Thymus (tissue), 11 donors: ENCODE results near the gene QPRT. TPM values are rescaled to one million over a fixed set of nuclear protein-coding genes. Genes with fewer than 3 reads are reported as not detected.
A peak's percentile ranks its signal among the peaks of the same experiment; 100 is the strongest.
"Not testable (repeated sequence)": the region's sequence is repeated elsewhere in the genome, so short reads cannot be mapped to it uniquely, and the experiment has no call there.

Experiments
- DNase-seq, 9 donors: peaks; one replicate each; pipeline ENCODE4 v3.0.0-alpha.2; 2013; ENCODE audit warnings: low spot score in 9 of 9, low read depth in 6 of 9, missing footprints in 1 of 9
- H3K27ac ChIP-seq, 2 donors: one replicate each; pipeline ENCODE4 v1.5.1; 2013; ENCODE audit warnings: control low read depth in 1 of 2, low read depth in 1 of 2, low read length in 1 of 2, mild to moderate bottlenecking in 1 of 2, moderate library complexity in 1 of 2
- H3K27me3 ChIP-seq, 2 donors: one replicate each; pipeline ENCODE4 v1.5.1; 2013; ENCODE audit warnings: low read length in 1 of 2; ENCODE audit not compliant: control insufficient read depth in 2 of 2, insufficient read depth in 1 of 2
- H3K36me3 ChIP-seq, 2 donors: one replicate each; pipeline ENCODE4 v1.5.1; 2013; ENCODE audit warnings: low read length in 1 of 2, mild to moderate bottlenecking in 1 of 2, moderate library complexity in 1 of 2; ENCODE audit not compliant: control insufficient read depth in 2 of 2, insufficient read depth in 2 of 2
- H3K4me1 ChIP-seq, 2 donors: one replicate each; pipeline ENCODE4 v1.5.1; 2013; ENCODE audit warnings: low read length in 2 of 2; ENCODE audit not compliant: control insufficient read depth in 2 of 2, insufficient read depth in 2 of 2
- H3K4me3 ChIP-seq, 2 donors: one replicate each; pipeline ENCODE4 v1.5.1; 2013; ENCODE audit warnings: low read length in 2 of 2, control low read depth in 1 of 2, mild to moderate bottlenecking in 1 of 2
- H3K9me3 ChIP-seq, 2 donors: one replicate each; pipeline ENCODE4 v1.5.1; 2013; ENCODE audit warnings: low read length in 1 of 2, mild to moderate bottlenecking in 1 of 2; ENCODE audit not compliant: control insufficient read depth in 2 of 2, insufficient read depth in 1 of 2
- WGBS: extraction: QIAGEN DNeasy Blood & Tissue Kit; methylation state at CpG from one replicate; pipeline ENCODE4 v1.1.7; 2013; 5-methylcytosine and 5-hydroxymethylcytosine counted together
- polyA plus RNA-seq: library from polyadenylated mRNA; stranded (reverse); fragments of 200-250 nt; gene quantifications from one replicate; pipeline ENCODE4 v1.2.3, GENCODE V29; 2013
- total RNA-seq: library from RNA; stranded (reverse); fragments of 120-200 nt; gene quantifications from one replicate; pipeline ENCODE4 v1.2.4, GENCODE V29; 2013
- donor health status: healthy.

The QPRT gene
- total and polyA plus RNA-seq, 2 donors: 8.6 to 16.9 TPM

- Histone ChIP-seq H3K4me3 (no peak overlapping the region), H3K27me3 (no peaks in the 10 kb centered on the region), H3K9me3 (peaks cover 0 to 13% of the 10 kb centered on the region in 2 donors), H3K36me3 (peaks cover 13 to 20% of the 10 kb centered on the region in 2 donors), H3K4me1 (peaks cover 22 to 63% of the 10 kb centered on the region in 2 donors), H3K27ac (peak overlapping the region in 1 of 2 donors; percentile 69)
- DNase-seq: no peak
- WGBS: 85% methylated on average over 5 of the region's 5 CpGs
These were observed 64.5 kb downstream of the QPRT start for GRCh38 chr16:29743475-29743826.

GRCh38 chr16:29743827-29744531 lies 65.0 kb downstream of the QPRT start:
- H3K27me3 ChIP-seq: no peaks in the 10 kb centered on the region
- H3K4me3 ChIP-seq: peak overlapping the region in 1 of 2 donors; percentile 84
- peaks cover 22 to 58% of the 10 kb centered on the region in 2 donors for H3K4me1 ChIP-seq
- 89% methylated on average over 21 of the region's 21 CpGs for WGBS
- H3K9me3 ChIP-seq: peaks cover 0 to 17% of the 10 kb centered on the region in 2 donors
- DNase-seq: no peak
- peak overlapping the region; percentile 73 to 75 for H3K27ac ChIP-seq
- peaks cover 13 to 20% of the 10 kb centered on the region in 2 donors for H3K36me3 ChIP-seq

GRCh38 chr16:29744541-29745101 lies 65.6 kb downstream of the QPRT start:
- 60% methylated on average over 20 of the region's 20 CpGs for WGBS
- peak in 1 of 9 donors; percentile 49 for DNase-seq
- peaks cover 0 to 17% of the 10 kb centered on the region in 2 donors for H3K9me3 ChIP-seq
- H3K27ac ChIP-seq: peak overlapping the region; percentile 75 to 93
- H3K4me3 ChIP-seq: peak overlapping the region; percentile 75 to 84
- peaks cover 13 to 20% of the 10 kb centered on the region in 2 donors for H3K36me3 ChIP-seq
- no peaks in the 10 kb centered on the region for H3K27me3 ChIP-seq
- peaks cover 22 to 57% of the 10 kb centered on the region in 2 donors for H3K4me1 ChIP-seq

GRCh38 chr16:29745121-29745852 lies 66.3 kb downstream of the QPRT start:
- H3K27ac ChIP-seq: peak overlapping the region; percentile 75 to 93
- peak in 6 of 9 donors; percentile 37 to 80 (median 50) for DNase-seq
- H3K4me3 ChIP-seq: peak overlapping the region; percentile 75 to 84
- peaks cover 13 to 20% of the 10 kb centered on the region in 2 donors for H3K36me3 ChIP-seq
- H3K4me1 ChIP-seq: peaks cover 22 to 57% of the 10 kb centered on the region in 2 donors
- no peaks in the 10 kb centered on the region for H3K27me3 ChIP-seq
- WGBS: 9% methylated on average over 16 of the region's 16 CpGs
- peaks cover 0 to 17% of the 10 kb centered on the region in 2 donors for H3K9me3 ChIP-seq

DNA sequence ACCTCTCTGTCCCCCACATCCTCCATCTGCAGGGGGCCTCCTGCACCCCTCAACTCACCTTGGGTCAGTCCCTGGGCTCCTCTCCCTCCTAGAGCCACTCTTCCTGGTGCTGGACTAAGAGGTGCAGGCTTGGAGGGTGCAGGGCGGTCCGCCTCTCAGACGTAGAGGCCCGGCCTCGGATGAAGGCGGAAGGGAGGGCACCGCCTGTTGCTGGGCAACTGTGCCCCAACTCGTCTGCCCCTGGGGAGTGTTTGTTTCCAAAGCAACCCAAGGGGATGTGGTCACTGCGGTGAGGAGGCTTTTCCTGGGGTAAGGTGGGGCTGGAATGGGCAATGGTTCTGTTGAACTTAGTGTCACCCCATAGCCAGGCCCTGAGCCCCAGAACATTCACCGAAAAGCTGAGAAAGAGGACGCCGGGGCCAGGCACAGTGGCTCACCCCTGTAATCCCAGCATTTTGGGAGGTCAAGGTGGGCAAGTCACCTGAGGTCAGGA lies 66.9 kb downstream of the QPRT start, which contains the start of gene C16orf54:
C16orf54 (minus strand) TSS at position 138 of the 493 bp plus-strand sequence. CDS start 1,039 bp downstream, outside the sequence.
- Histone ChIP-seq H3K4me3 (peak within 1 kb of the TSS; percentile 75 to 84), H3K27ac (peak within 1 kb of the TSS; percentile 75 to 93), H3K36me3 (peaks cover 13 to 20% of the 10 kb centered on the region in 2 donors), H3K9me3 (peaks cover 0 to 17% of the 10 kb centered on the region in 2 donors), H3K4me1 (peaks cover 22 to 53% of the 10 kb centered on the region in 2 donors), H3K27me3 (no peaks in the 10 kb centered on the region)
- DNase-seq: peak; percentile 54 to 92 (median 73)
- WGBS: 8% methylated on average over 12 of the region's 12 CpGs

DNA sequence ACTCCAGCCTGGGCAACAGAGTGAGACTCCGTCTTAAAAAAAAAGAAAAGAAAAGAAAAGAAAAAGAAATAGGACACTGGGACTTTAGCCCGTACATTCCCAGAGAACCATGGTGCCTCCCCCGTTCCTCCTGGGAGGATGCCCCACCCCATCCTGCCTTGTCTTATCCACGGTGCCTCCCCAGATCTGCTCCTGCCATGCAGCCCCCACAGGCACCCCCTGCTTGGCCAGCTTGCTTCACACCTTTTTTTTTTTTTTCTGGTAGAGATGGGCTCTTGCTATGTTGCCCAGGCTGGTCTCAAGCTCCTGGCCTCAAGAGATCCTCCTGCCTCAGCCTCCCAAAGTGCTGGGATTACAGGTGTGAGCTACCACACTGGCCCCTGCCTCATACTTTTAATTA lies 67.5 kb downstream of the QPRT start:
- Histone ChIP-seq H3K36me3 (peaks cover 13 to 20% of the 10 kb centered on the region in 2 donors), H3K4me1 (peaks cover 22 to 47% of the 10 kb centered on the region in 2 donors), H3K27ac (peak overlapping the region in 1 of 2 donors; percentile 93), H3K9me3 (peaks cover 0 to 17% of the 10 kb centered on the region in 2 donors)
- H3K27me3 ChIP-seq, H3K4me3 ChIP-seq, DNase-seq: not testable (repeated sequence)
- 53% methylated on average over 4 of the region's 4 CpGs for WGBS

Other genes with a start within 250 kb of the QPRT start
- gene BOLA2, start 224.8 kb upstream of the QPRT start, total RNA-seq: 10.6 TPM
- gene BOLA2, start 224.8 kb upstream of the QPRT start, polyA plus RNA-seq: 18.2 TPM
- gene SLX1B, start 224.6 kb upstream of the QPRT start, total RNA-seq: 19.6 TPM
- gene SLX1B, start 224.6 kb upstream of the QPRT start, polyA plus RNA-seq: 19.1 TPM
- 4.7 TPM for gene SULT1A4, start 219.3 kb upstream of the QPRT start, total RNA-seq
- 14.9 TPM for gene SULT1A4, start 219.3 kb upstream of the QPRT start, polyA plus RNA-seq
- gene NPIPB12, start 172.8 kb upstream of the QPRT start, total RNA-seq: 5.2 TPM
- 134 TPM for gene NPIPB12, start 172.8 kb upstream of the QPRT start, polyA plus RNA-seq
- gene SPN, start 15.9 kb upstream of the QPRT start, total RNA-seq: 48.7 TPM
- 49.3 TPM for gene SPN, start 15.9 kb upstream of the QPRT start, polyA plus RNA-seq
- gene C16orf54, start 66.8 kb downstream of the QPRT start, total RNA-seq: 16.7 TPM
- gene C16orf54, start 66.8 kb downstream of the QPRT start, polyA plus RNA-seq: 19.0 TPM
- 0.09 TPM for gene ZG16, start 99.1 kb downstream of the QPRT start, total RNA-seq
- 0.27 TPM for gene ZG16, start 99.1 kb downstream of the QPRT start, polyA plus RNA-seq
- gene KIF22, start 111.6 kb downstream of the QPRT start, total RNA-seq: 105 TPM
- 82.5 TPM for gene KIF22, start 111.6 kb downstream of the QPRT start, polyA plus RNA-seq
- gene MAZ, start 127.3 kb downstream of the QPRT start, total RNA-seq: 192 TPM
- 178 TPM for gene MAZ, start 127.3 kb downstream of the QPRT start, polyA plus RNA-seq
- 0.85 TPM for gene PRRT2, start 133.0 kb downstream of the QPRT start, total RNA-seq
- gene PRRT2, start 133.0 kb downstream of the QPRT start, polyA plus RNA-seq: 1.0 TPM
- 44.4 TPM for gene PAGR1, start 137.0 kb downstream of the QPRT start, total RNA-seq
- gene PAGR1, start 137.0 kb downstream of the QPRT start, polyA plus RNA-seq: 36.0 TPM
- 49.0 TPM for gene MVP, start 141.3 kb downstream of the QPRT start, total RNA-seq
- 165 TPM for gene MVP, start 141.3 kb downstream of the QPRT start, polyA plus RNA-seq
- 44.1 TPM for gene CDIPT, start 184.0 kb downstream of the QPRT start, total RNA-seq
- gene CDIPT, start 184.0 kb downstream of the QPRT start, polyA plus RNA-seq: 73.3 TPM
- gene SEZ6L2, start 220.4 kb downstream of the QPRT start, total RNA-seq: 0.66 TPM
- gene SEZ6L2, start 220.4 kb downstream of the QPRT start, polyA plus RNA-seq: 0.98 TPM
- 0.09 TPM for gene ASPHD1, start 221.3 kb downstream of the QPRT start, total RNA-seq
- 0.46 TPM for gene ASPHD1, start 221.3 kb downstream of the QPRT start, polyA plus RNA-seq
- gene KCTD13, start 247.0 kb downstream of the QPRT start, total RNA-seq: 4.4 TPM
- 16.9 TPM for gene KCTD13, start 247.0 kb downstream of the QPRT start, polyA plus RNA-seq